ENCODE results near the gene ELAPOR1. TPM values are rescaled to one million over a fixed set of nuclear protein-coding genes. Genes with fewer than 3 reads are reported as not detected.

ELAPOR1 gene, protein sequence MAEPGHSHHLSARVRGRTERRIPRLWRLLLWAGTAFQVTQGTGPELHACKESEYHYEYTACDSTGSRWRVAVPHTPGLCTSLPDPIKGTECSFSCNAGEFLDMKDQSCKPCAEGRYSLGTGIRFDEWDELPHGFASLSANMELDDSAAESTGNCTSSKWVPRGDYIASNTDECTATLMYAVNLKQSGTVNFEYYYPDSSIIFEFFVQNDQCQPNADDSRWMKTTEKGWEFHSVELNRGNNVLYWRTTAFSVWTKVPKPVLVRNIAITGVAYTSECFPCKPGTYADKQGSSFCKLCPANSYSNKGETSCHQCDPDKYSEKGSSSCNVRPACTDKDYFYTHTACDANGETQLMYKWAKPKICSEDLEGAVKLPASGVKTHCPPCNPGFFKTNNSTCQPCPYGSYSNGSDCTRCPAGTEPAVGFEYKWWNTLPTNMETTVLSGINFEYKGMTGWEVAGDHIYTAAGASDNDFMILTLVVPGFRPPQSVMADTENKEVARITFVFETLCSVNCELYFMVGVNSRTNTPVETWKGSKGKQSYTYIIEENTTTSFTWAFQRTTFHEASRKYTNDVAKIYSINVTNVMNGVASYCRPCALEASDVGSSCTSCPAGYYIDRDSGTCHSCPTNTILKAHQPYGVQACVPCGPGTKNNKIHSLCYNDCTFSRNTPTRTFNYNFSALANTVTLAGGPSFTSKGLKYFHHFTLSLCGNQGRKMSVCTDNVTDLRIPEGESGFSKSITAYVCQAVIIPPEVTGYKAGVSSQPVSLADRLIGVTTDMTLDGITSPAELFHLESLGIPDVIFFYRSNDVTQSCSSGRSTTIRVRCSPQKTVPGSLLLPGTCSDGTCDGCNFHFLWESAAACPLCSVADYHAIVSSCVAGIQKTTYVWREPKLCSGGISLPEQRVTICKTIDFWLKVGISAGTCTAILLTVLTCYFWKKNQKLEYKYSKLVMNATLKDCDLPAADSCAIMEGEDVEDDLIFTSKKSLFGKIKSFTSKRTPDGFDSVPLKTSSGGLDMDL
- total RNA-seq = 1.9 TPM

DNA sequence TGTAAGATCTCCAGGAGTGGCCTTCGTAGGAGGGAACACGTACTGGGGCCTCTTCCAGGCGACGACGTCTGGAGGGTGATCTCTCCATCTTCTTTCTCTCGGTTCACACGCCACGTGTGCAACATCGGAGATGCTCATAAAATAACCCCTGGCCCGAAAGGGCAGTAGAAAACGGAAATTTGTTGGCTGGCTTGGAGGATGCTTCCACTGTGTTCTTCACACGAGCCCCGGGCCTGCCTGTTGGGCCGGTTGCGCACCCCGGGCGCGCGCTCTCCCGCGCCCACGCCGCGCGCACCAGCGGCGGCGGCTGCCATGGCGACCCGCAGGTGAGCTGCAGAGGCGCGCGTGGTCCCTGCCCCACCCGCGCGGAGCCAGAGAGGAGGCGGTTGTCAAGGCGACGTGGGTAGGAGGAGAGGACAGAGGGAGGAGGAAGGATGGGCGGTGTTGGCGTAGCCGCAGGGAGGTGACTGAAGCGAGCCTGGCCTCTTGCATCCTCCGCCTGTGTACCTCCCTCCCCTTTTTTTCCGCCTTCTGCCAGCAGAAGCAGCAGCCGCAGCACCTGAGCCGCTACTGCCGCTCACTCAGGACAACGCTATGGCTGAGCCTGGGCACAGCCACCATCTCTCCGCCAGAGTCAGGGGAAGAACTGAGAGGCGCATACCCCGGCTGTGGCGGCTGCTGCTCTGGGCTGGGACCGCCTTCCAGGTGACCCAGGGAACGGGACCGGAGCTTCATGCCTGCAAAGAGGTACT lies at the start of gene ELAPOR1:
Gene ELAPOR1, plus strand, starts transcription at position 526 of the 752 bp plus-strand sequence. Its CDS starts 69 bp downstream, at position 595.
- DNase-seq (ENCODE audit: low spot score) = no peak
- ATAC-seq = peak; percentile 40
- intact Hi-C loops (cut with DNase I) = no loop called here

DNA sequence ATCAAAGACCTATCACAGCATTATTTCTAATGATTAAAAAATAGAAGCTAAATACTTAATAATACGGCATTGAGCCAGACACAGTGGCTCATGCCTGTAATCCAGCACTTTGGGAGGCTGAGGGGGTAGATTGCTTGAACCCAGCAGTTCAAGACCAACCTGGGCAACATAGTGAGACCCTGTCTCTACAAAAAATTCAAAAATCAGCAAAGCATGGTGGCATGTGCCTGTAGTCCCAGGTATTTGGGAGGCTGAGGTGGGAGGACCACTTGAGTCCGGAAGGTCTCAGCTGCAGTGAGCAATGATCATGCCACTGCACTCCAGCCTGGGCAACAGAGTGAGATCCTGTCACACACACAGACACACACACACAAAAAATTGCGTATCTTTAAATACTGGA lies 48.8 kb upstream of the ELAPOR1 start:
- intact Hi-C loops (cut with DNase I) = no loop called here
- ATAC-seq (no peak), DNase-seq (ENCODE audit: low spot score) (no peak)

DNA sequence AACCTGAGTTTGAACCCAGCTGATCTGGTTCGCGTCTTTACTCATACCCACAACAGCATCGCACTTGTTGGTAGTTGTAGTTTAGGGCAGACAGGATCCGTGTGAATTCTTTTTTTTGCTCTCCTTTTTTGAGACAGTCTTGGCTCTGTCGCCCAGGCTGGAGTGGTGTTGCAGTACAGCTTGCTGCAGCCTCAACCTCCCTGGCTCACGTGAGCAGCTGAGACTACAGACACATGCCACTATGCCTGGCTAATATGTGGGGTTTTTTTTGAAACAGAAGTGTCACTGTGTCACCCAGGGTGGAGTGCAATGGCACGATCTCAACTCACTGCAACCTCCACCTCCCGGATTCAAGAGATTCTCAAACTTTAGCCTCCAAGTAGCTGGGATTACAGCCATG lies 46.0 kb upstream of the ELAPOR1 start:
- intact Hi-C loops (cut with DNase I) = no loop called here
- ATAC-seq (no peak), DNase-seq (ENCODE audit: low spot score) (no peak)

DNA sequence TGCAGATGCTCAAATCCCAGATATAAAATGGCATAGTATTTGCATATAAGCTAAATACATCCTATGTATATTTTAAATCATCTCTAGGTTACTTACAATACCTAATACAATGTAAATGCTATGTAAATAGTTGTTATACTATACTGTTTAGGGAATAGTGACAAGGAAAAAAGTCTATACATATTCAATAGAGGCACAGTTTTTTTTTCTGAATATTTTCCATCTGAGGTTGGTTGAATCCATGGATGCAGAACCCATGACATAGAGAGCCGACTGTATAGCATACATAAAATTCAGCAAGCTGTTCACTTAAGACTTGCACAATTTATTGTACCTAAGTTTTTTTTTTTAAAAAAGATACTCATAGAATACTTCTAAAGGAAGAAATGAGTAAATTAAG lies 44.6 kb upstream of the ELAPOR1 start:
- intact Hi-C loops (cut with DNase I) = no loop called here
- DNase-seq (ENCODE audit: low spot score) (no peak), ATAC-seq (no peak)

DNA sequence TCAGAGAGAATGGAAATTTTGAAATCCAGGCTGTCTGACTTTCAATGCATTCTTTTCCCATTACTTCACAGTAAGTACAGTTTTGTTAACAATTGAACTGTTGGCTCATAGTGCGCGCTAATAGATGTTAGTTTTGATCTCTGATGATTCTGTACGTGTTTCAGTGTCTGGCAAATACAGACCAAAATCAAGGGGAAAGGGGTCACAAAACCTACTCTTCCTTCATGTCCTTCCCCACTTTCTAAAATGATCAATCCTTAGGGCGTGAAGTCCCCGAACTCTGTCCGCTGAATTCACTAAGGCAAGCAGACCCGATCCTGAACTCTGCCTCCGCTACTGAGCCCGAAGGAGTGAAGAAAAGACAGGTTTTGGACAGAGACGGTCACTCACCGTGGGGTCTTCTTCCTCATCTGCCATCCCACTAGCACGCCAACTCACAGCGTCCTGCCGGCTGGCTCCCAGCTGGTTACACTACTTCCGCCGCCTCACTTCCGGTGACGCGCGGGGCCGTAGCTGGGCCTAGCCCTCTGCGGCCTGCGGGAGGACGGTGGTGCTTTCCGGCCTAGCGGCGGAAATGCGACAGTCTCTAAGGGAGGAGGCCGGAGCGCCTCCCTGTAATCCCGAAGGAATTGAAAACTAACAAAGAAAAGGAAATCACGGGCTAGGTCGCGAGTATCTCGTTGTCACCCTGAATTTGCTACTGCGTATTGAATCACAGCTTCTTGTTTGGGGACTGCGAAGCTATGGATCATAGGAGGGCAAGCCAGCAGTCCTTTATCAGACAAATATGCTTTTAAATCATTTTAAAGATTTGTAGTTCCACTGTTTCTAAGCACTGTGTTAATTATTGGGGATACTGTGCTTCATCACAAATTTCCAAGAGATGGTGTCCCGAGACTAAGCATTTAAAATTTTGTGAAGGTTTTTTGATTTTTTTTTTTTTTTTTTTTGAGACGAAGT lies 38.1 kb upstream of the ELAPOR1 start, which contains the start of gene TAF13:
Gene TAF13, minus strand, starts transcription at position 473 of the 960 bp plus-strand sequence. Its CDS starts 56 bp downstream, at position 417.
- ATAC-seq = peak; percentile 100
- intact Hi-C loops (cut with DNase I) = no loop called here

DNA sequence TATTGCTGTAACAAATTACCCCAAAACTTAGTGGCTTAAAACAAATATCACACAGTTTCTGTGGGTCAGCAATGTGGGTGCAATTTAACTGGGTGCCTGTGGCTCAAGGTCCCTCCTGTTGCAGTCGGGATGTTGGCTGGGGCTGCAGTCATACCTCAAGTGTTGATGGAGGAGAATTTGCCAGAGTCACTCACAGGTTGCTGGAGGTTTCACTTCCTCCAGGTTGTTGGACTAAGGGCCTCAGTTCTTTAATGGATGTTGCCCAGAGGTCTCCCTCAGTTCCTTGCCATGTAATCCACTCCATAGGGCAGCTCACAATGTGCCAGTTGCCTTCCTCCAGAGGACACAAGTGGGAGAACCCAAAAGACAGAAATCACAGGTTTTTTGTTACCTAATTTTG lies 35.6 kb upstream of the ELAPOR1 start:
- ATAC-seq (no peak), DNase-seq (ENCODE audit: low spot score) (no peak)
- intact Hi-C loops (cut with DNase I) = no loop called here

More for the DNA sequence above, 38.1 kb upstream of the ELAPOR1 start, which contains the start of gene TAF13:
- peak; percentile 96 for DNase-seq (ENCODE audit: low spot score)

DNA sequence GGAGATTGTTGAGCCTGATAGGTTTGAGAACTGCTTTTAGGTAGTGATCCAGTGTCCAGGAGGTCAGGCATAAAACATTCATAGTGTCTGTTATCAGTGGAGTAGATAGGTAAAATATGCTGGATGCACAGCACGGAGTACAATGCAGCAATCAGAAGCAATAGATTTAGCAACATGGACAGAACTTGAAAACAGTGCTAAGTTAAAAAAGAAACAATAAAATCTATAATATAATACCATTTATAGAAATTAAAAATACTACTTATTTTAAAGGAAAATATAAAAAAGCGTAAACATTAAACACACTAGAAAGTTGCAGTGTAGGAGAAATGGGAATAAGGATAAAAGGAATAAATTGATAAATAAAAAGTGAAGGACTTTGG lies 34.7 kb upstream of the ELAPOR1 start:
- intact Hi-C loops (cut with DNase I) = no loop called here
- ATAC-seq (no peak), DNase-seq (ENCODE audit: low spot score) (no peak)

DNA sequence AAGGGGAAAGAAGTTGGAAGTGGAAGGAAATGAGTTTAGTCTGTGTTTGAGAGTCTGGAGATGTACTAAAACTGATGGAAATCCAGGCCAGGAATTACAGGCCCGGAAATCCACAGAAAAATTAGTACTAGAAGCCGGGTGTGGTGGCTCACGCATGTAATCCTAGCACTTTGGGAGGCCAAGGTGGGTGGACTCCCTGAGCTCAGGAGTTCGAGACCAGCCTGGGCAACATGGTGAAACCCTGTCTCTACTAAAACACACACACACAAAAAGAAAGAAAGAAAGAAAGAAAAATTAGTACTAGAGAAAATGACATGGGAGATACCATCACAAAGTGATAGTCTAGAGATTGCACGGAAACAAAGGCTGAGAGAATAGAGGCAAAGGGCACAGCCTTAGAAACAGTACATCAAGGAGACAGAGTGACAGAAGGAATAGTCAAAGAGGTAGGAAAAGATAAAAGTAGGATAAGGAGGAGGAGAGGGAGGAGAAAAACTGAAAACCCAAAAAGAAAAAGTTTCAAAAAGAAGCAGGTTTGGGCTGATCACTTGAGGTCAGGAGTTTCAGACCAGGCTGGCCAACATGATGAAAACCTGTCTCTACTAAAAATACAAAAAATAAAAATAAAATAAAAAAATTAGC lies 33.4 kb upstream of the ELAPOR1 start:
- intact Hi-C loops (cut with DNase I) = no loop called here
- DNase-seq (ENCODE audit: low spot score) (no peak), ATAC-seq (no peak)

DNA sequence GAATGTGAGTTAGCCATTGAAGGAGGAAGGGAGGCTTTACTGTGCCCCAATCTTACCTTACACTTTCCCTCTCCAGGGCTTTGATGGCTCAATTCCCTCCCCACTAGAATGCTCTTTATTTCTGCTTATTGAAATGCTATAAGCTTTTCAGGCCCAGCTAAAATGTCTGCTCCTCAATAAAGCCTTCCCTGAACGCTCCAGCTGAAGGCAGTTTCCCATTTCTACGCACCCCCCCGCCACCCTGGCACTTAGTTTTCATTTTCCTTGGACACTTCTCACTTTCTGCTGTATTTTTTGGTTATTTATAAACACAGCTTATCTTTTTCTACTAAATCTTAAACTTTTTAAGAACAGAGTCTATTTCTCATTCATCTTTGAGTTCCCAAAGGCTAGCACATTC lies 30.4 kb upstream of the ELAPOR1 start:
- DNase-seq (ENCODE audit: low spot score) (no peak), ATAC-seq (no peak)

DNA sequence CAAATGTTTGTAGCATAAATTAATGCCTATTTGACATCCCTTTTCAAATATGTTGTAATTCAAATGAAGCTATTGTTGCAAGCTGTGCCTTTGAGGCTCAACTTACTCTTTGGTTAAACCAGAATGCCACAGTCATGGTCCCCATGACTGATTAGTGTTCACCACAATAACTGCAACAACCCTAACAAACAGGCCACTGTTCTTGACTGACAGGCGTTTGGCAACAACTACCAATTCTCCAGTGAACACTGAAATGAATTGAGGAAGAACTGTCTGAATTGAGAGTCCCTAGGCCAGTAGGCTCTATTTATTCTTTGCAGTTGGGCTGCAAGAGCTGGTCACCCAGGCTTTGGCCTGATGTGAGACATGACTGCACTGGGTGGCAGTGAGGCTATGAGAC lies 30.0 kb upstream of the ELAPOR1 start:
- intact Hi-C loops (cut with DNase I) = no loop called here
- DNase-seq (ENCODE audit: low spot score) (no peak), ATAC-seq (peak; percentile 70)

More for the DNA sequence above, 30.4 kb upstream of the ELAPOR1 start:
- intact Hi-C loops (cut with DNase I) = no loop called here

DNA sequence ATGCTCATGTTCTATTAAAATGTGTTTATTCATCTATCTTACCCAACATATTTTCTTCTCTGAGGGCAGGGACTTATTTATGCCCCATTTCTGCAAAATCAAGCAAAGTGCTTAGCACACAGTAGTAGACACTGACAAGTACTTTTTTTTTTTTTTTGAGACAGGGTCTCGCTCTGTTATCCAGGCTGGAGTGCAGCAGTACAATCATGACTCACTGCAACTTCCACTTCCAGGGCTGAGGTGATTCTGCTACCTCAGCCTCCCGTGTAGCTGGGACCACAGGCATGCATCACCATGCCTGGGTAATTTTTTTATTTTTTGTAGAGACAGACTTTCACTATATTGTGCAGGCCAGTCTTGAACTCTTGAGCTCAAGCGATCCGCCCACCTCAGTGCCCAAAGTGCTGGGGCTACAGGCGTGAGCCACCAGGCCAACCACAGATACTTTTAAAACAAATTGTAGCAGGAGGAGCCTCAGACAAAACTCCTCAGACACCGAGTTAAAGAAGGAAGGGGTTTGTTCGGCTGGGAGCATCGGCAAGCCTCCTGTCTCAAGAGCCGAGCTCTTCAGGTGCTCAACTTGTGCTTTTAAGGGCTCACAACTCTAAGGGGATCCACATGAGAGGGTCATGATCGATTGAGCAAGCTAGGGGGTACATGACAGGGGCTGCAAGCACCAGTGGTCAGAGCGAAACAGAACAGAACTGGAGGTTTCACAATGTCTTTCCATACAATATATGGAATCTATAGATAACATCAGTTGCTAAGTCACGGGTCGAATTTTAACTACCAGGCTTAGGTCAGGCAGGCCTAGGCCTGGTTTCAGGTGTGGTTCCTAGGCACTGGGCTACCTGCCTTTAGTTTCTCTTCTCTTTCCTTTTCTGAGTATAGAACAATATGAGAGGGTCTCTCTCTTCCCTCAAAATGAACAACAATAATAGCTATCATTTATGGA lies 29.1 kb upstream of the ELAPOR1 start:
- intact Hi-C loops (cut with DNase I) = no loop called here
- no peak for ATAC-seq
- no peak for DNase-seq (ENCODE audit: low spot score)

DNA sequence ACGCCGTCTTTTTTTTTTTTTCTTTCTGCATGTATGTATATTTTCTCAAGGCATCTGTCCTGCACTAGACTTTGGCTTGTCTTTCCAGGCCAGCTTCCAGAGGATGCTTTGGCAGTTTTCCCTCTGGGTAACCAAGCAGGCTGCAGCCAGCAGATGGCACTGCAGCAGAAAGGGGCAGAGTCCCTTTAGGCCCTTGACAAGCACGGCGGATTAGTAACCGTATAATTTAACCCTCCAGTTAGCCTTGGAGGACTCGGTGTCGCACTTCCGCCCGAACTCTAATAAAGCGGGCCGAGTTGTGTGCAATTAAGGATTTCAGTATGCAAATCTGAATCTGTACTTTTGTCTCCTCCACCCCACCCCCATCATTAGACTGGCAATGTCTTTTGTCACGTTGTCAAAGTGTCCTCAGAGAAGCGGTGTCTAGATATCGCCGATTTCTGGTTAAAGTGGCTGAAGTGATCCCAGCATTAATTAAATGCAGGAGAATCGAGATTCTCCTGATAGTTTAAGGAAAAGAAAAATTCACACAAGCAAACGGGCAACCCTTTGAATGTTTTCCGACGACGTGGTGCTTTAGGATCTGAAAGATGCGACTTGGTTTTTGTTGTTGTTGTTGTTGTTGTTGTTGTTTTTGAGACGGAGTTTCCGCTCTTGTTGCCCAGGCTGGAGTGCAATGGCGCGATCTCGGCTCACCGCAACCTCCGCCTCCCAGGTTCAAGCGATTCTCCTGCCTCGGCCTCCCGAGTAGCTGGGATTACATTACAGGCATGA lies 24.5 kb upstream of the ELAPOR1 start:
- DNase-seq (ENCODE audit: low spot score) (peak; percentile 73), ATAC-seq (peak; percentile 49)
- intact Hi-C loops (cut with DNase I) = no loop called here

DNA sequence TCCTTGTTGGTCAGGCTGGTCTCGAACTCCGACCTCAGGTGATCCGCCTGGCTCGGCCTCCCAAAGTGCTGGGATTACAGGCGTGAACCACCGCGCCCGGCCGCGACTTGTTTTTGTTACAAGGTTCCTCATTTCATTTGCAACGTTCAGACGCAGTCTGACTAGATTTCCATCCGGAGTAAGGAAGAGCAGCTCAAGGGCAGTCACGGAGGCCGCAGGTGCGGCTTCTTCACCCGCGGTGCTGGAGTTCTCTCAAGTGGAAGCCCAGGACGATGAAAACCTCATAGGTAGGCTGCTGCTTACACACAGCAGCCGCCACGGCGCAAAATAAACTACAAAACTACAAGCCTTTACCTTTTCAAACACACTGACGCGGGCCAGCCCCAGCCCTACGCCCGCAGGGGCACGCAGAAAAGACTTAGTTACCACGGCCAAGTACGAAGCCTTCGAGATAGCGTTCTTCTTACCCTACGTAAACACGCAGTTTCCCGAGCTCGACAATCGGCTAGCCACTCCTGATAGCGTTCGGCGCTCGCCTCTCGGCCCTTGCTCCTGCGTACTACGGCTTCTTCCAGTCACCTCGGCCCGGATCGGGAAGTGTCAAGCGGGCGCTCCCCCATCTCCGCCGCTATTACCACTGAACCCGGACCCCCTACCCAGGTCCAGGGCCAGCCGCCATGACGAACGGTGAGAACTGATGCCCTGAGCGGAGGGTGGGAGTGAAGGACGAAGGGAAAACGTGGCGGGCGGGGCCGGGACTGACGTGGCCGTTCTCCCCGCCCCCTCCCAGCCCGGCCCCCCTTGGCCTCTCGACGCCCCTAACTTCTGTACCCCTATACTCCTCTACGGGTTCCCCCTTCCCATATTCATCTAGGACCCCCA lies 23.5 kb upstream of the ELAPOR1 start, which contains the start of gene TMEM167B:
Gene TMEM167B, plus strand, starts transcription at position 569 of the 882 bp plus-strand sequence. Its CDS starts 109 bp downstream, at position 678.
- DNase-seq (ENCODE audit: low spot score) = peak; percentile 93
- intact Hi-C loops (cut with DNase I) = no loop called here
- peak; percentile 98 for ATAC-seq

DNA sequence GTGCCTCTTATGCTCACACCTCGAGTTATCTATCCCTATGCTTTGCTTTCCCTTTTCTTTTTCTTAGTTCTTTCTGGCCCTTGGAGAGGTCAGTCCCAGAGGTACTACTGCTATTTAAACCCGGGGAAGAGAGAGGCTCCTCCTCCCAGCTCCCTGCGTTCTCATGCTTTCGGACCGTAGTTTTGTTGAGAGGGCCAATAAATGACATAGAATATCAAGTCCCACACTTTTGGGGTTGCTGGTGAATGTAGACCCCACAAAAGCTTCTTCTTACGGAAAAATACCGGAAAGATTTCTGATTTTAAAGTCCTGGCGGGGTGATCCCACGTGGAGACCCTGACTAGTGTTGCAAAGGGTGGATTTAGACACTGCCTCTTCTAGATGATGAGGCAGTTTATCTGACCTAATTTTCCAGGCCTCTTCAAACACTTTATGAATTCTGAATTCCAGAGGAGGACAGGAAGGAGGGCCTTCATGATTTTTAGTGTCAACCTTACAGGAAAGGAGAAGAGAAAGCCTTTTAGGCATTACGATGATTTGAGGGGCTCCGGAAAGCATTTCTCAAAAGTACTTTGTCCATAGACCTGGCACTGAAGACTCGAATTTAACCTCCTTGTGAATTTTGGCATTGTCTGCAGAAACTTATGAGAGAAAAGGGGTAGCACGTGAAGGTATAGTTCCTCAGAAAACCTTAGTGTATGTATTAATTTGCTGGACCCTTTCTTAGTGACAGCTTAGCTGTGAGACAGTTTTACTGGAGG lies 22.7 kb upstream of the ELAPOR1 start:
- ATAC-seq (peak; percentile 67), DNase-seq (ENCODE audit: low spot score) (no peak)
- intact Hi-C loops (cut with DNase I) = no loop called here

All from sciatic nerve (tissue), 2 donors.